GM19452 (cell line): Measurements from ENCODE around the gene HERPUD2.
A peak's percentile ranks its signal among the peaks of the same experiment; 100 is the strongest.
"Not testable (repeated sequence)": the region's sequence is repeated elsewhere in the genome, so short reads cannot be mapped to it uniquely, and the experiment has no call there.

Experiments
- ATAC-seq: cut with Tn5 transposase; IDR thresholded peaks from one replicate; pipeline ENCODE4 v1.9.1; 2021; ENCODE audit not compliant: unreplicated experiment

Gene HERPUD2

GRCh38 chr7:35714862-35715261 lies 19.9 kb upstream of the HERPUD2 start:
- no peak for ATAC-seq

DNA sequence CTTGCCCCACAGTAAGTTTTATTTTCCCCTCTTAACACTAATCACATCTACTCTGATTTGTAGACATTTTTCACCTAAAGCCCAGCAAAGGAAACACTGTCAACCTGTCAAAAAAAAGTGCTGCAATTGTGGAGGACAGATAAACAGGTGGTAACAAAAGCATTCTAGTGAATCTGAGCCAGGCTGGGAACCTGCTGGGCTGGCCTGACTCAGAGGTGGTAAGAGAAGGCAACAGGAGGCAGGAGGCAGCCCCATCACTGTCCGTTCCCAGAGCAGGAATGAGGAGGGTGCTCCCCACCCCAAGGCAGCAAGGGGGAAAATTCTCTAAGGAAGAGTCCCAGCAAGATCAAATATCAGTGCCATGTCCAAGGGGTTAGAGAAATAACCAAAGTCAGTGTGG lies 19.5 kb upstream of the HERPUD2 start:
- ATAC-seq = no peak

- ATAC-seq = no peak
Observed at GRCh38 chr7:35712563-35713226, 17.8 kb upstream of the HERPUD2 start.

- ATAC-seq = no peak
Observed at GRCh38 chr7:35707422-35707821, 12.5 kb upstream of the HERPUD2 start.

- no peak for ATAC-seq
Observed at GRCh38 chr7:35705932-35706461, 11.1 kb upstream of the HERPUD2 start.

GRCh38 chr7:35704261-35704660 lies 9.3 kb upstream of the HERPUD2 start:
- ATAC-seq = no peak

DNA sequence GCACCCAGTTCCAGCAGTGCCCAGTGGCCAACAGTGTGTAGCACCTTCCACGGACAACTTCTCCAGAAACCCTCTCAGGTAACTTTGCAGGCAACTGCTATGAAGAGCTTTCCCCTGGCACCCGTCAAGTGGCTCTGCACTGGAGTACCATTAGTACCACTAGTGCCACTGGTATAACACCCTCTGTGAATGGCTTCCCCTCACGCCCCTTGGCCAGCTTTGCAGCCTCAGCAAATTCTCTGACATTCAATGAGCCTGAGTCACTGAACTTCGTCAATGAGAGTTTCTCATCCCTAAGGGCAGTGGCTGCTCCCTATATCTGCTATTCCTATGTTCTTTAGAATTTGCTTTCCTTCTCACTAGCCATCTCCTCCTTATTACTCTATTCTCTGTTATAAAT lies 7.6 kb upstream of the HERPUD2 start:
- no peak for ATAC-seq

DNA sequence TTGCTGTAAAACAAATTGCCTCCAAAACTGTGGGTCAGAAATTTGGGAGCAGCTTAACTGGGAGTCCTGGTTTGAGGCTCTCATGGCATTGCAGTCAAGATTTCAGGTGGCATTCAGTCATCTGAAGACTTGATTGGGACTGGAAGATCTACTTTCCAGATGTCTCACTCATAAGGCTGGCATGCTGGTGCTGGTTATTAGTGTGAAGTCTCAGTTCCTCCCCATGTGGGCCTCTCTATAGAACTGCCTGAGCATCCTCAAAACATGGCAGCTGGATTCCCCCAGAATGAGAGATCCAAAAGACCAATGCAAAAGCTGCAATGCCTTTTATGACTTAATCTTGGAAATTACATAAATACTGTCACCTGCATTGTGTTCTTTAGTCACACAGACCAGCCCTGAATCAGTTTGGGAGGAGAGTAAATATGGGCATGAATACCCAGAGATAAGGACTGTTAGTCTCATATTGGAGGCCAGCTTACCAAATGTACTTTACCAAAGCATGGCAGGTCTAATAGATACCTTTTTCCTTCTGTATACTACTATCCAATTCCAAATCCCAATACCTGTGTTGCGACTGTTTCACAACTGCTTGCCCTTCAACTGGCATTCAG lies 6.5 kb upstream of the HERPUD2 start:
- no peak for ATAC-seq

DNA sequence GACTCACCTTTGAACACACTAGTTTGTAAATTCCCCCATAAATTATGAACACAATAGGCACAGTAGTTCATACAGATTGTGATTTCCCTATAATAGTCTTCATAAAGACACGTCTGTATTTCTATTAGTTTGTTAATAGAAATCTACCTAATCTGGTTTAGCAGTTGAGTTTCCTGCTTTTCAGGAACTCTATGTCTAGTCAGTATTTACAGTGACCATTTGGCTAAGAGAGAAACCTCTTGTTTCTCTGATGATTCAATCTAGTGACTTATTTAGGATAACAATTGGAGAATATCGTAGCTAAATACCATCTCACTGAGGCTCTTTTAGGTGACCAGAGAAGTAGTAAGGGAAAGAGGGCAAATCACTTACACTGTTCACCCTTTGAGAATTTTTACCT lies 5.9 kb upstream of the HERPUD2 start:
- ATAC-seq = no peak

DNA sequence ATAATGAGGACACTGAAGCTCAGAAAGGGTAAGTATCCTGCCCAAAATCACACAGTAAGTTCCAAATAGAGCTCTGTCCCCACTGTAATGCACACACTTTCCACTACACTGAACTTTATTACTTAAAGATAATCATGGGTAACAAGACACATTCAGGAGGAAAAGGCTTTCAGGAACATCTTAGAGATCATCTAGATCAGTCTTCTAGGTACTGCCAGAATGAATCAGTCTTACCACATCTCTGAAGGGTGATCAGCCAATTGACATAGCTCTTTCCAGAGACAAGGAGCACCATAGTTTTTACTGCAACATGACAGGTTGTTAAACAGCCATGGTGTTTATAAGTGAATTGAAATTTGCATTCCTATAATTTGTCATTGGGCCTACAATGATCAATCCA lies 5.4 kb upstream of the HERPUD2 start:
- ATAC-seq = no peak

DNA sequence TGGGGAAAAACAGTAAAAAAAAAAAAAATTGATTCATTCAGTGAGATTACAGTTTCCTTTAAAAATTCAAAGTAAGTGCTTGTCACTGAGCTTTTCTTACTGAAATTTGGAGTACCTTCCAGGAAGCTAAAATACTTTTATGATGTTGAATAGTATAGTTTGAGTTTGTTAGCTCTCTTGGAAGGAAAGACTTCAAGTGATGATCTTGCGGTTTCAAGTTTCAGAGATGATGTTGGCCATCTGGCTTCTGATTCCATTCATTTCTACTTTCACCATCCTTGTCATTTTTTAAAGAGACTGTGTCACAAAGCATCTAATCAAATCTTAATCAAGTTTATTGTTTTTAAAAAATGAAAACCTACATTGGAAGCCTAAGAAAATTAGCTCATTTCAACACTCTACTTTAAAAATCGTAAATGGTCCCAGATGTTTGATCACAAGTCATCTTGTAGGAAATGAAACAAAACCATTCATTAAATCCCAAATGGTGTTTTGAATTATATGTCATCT lies 4.9 kb upstream of the HERPUD2 start:
- no peak for ATAC-seq

GRCh38 chr7:35698382-35698781 lies 3.4 kb upstream of the HERPUD2 start:
- not testable (repeated sequence) for ATAC-seq

DNA sequence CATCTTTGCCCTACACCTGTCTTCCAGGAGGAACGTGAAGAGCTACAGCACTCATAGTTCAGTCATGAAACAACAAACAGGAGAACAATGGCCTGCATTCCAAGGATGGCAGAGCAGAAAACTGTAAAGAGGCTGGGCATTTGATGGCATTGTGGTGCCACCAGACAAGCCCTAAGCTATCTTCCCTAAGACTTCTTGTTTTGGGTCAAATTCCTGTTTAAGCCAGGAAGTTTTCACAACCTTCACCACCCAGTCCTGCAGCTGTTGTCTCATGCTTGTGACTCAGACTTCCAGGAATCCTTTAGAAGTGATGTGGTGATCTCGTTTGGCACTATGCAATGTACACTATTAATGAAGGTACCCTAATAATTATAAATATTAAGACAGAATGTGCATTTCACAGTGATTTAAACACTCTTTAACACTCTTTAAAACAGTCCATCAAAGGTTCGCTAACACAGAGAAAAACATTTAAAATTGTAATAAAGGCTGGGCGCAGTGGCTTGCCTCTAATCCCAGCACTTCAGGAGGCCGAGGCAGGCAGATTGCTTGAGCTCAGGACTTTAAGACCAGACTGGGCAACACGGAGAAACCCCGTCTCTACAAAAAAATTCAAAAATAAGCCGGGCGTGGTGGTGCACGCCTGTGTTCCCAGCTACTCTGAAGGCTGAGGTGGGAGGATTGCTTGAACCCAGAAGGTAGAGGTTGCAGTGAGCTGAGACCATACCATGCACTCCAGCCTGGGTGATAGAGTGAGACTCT lies 2.7 kb upstream of the HERPUD2 start:
- no peak for ATAC-seq

GRCh38 chr7:35695987-35696386 lies 1.1 kb upstream of the HERPUD2 start:
- no peak for ATAC-seq

GRCh38 chr7:35695473-35695850 lies 527 bp upstream of the HERPUD2 start:
- ATAC-seq = peak; percentile 3

- peak; percentile 19 for ATAC-seq
Observed at GRCh38 chr7:35694161-35694783, 663 bp downstream of the HERPUD2 start.

- no peak for ATAC-seq
Observed at GRCh38 chr7:35691827-35692307, 3.1 kb downstream of the HERPUD2 start.

- ATAC-seq = no peak
Observed at GRCh38 chr7:35691366-35691765, 3.6 kb downstream of the HERPUD2 start.

DNA sequence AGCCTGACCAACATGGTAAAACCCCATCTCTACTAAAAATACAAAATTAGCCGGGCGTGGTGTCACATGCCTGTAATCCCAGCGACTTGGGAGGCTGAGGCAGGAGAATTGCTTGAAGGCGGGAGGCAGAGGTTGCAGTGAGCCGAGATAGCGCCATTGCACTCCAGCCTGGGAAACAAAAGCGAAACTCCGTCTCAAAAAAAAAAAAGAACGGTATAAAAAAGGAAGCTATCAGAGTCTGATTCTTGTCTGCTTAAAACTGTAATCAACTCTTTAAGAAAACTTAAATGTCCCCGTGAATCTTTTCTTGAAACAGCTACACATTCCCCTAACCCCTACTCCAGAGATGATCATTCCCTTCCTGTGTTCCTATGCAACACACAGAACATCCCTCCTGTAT lies 4.3 kb downstream of the HERPUD2 start:
- ATAC-seq = not testable (repeated sequence)

DNA sequence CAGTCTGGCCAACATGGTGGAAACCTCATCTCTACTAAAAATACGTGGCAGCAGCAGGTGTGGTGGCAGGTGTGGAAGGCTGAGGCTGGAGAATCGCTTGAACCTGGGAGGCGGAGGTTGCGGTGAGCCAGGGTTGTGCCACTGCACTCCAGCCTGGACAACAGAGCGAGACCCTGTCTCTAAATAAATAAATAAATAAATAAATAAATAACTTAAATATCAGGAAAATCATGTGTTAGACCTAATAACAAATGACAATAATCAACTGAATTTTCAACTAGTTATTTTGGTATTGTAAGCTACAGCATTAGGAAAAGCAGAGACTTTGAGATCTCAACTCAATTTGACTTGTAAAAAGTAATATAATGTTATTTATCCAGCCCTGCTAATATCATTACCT lies 9.2 kb downstream of the HERPUD2 start:
- no peak for ATAC-seq
